ENCODE results near the gene CEP72.

Gene CEP72

DNA sequence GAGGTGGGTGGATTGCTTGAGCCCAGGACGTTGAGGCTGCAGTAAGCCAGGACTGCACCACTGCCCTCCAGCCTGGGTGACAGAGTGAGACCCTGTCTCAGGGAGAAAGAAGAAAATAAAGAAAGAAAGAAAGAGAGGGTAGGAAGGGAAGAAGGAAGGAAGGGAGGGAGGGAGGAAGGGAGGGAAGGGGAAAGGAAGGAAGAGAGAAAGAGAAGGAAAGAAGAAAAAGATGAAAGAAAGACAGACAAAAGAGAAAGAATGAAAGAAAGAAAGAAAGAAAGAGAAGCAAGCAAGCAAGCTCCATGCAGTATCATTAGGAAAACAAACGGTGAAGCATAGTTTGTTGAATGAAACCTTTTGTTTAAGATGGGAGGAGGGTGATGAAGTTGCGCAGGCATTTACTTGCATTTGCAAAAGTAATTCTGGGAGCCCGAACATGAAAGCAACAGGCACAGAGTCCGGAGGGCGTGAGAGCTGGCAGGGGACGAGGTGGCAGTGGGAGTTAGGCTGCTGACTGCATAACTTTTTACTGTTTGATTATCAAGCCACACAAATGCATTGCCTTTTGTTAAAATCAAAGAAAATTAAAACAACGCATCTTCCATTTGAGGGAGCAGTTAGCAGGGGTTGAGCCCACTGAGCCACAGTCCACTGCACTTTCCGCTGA lies 26.0 kb upstream of the CEP72 start:
- no peak overlapping the region for H3K27ac ChIP-seq
- TF ChIP-seq, protein P1, sequence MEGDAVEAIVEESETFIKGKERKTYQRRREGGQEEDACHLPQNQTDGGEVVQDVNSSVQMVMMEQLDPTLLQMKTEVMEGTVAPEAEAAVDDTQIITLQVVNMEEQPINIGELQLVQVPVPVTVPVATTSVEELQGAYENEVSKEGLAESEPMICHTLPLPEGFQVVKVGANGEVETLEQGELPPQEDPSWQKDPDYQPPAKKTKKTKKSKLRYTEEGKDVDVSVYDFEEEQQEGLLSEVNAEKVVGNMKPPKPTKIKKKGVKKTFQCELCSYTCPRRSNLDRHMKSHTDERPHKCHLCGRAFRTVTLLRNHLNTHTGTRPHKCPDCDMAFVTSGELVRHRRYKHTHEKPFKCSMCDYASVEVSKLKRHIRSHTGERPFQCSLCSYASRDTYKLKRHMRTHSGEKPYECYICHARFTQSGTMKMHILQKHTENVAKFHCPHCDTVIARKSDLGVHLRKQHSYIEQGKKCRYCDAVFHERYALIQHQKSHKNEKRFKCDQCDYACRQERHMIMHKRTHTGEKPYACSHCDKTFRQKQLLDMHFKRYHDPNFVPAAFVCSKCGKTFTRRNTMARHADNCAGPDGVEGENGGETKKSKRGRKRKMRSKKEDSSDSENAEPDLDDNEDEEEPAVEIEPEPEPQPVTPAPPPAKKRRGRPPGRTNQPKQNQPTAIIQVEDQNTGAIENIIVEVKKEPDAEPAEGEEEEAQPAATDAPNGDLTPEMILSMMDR (IDR thresholded peaks at IDR 0.05): no peak
- no peak for TF ChIP-seq ZFX (IDR thresholded peaks at IDR 0.05; ENCODE audit: borderline replicate concordance)

DNA sequence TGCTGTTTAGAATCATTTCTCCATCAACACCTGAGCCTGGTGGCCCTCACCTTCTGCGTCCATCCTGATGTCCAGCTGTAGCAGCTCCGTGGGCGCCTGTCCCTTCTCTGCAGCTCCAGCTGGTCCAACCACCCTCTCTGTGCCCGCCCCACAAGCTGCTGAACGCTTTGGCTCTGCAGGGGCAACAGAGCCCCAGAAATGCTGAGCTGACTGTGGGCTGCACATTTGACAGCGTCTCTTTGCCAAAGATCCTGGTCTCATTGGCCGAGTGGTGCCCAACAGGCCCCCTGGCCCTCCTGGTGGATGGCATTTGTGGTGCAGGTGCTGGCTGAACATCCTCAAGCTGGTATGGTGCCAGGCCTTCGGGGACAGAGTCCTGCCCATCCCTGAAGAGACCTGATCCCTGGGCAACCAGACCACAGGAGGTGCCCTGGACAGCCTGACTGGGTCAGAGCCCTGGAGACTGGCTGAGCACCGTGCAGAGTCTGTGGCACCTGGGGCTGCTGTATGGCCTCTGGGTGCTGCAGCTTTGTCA lies 25.3 kb upstream of the CEP72 start:
- TF ChIP-seq, protein P1 (IDR thresholded peaks at IDR 0.05): 0 out of 2 replicates have a peak, but pooled peaks have one; percentile 11
- TF ChIP-seq ZFX (IDR thresholded peaks at IDR 0.05; ENCODE audit: borderline replicate concordance): no peak
- no peak overlapping the region for H3K27ac ChIP-seq

DNA sequence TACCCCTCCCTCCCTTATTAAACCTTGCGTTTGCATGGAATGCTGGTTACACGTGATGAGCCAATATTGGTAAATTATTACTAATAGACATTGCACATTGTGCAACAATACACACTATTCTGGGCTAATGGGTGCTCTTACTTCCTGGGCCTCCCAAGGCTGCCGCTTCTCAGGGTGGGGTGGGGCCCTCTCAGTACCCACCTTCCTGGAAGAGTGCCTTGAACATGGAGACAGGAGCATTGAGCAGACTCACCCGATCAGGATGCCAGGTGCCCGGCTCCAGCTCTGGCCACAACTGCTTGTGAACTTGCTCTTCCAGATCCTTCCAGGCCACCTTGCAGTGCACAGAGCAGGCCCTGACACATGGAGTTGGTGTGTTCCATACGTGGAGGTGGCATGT lies 24.7 kb upstream of the CEP72 start:
- no peak for TF ChIP-seq ZFX (IDR thresholded peaks at IDR 0.05; ENCODE audit: borderline replicate concordance)
- TF ChIP-seq, protein P1 (IDR thresholded peaks at IDR 0.05): no peak
- no peak overlapping the region for H3K27ac ChIP-seq

DNA sequence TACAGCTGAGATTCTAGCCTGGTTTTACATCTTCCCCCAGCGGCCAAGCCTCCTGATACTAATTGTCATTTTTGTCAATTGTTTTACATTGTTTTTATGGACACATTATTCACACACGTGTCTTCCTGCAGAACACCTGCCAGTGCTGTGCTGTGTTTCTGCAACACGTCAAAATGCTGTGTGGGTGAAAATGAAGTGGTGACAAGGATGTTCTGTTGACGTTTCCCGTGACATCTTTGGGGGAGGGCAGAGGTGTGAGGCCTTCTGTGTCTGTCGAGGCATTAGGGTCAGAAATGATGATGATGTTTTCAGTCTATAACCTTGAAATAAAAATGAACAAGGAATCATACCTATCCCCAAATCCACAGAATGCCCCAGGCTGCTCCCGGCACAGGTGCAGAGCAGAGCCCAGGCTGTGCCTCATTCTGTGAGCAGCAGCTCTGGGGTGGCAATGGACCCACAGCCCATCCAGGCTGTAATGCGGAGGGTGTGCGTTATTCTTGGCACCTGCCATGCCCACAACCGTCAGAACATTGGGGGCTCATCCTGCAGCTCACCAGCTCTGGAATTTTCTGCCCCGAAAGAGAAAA lies 23.6 kb upstream of the CEP72 start:
- no peak overlapping the region for H3K27ac ChIP-seq
- no peak for TF ChIP-seq ZFX (IDR thresholded peaks at IDR 0.05; ENCODE audit: borderline replicate concordance)
- TF ChIP-seq, protein P1 (IDR thresholded peaks at IDR 0.05): no peak

DNA sequence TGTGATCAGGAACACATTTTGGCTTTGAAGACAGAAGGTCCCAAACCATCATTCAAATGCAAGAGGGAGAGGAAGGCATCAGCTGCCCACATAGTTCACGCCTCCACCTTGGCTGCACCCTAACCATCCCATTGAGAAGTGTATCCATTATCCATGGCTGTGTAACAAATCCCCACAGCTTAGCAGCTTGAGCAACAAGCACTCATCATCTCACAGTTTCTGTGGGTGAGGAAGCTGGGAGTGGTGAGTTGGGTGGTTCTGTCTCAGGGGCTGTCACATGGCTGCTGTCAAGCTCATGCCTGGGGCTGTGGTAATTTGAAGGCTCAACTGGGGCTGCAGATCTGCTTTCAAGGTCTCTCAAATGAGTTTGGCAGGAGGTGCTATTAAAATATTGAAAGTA lies 23.0 kb upstream of the CEP72 start:
- H3K27ac ChIP-seq: no peak overlapping the region
- TF ChIP-seq, protein P1 (IDR thresholded peaks at IDR 0.05): no peak
- no peak for TF ChIP-seq ZFX (IDR thresholded peaks at IDR 0.05; ENCODE audit: borderline replicate concordance)

DNA sequence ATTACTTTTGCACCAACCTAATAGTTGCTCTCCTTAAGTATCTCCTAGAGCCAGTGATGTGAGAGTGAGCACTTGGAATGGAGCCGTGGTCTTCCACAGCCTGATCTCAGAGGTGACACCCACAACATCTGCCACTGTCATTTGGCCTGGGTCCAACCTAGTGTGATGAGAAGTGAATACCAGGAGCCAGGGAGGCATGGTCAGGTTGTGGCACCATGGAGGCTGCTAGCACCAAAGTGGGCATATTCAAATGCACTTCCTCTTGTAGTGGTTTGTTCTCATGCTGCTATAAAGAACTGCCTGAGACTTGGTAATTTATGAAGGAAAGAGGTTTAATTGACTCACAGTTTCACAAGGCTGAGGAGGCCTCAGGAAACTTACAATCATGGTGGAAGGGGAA lies 22.6 kb upstream of the CEP72 start:
- no peak for TF ChIP-seq ZFX (IDR thresholded peaks at IDR 0.05; ENCODE audit: borderline replicate concordance)
- TF ChIP-seq, protein P1 (IDR thresholded peaks at IDR 0.05): no peak
- no peak overlapping the region for H3K27ac ChIP-seq

DNA sequence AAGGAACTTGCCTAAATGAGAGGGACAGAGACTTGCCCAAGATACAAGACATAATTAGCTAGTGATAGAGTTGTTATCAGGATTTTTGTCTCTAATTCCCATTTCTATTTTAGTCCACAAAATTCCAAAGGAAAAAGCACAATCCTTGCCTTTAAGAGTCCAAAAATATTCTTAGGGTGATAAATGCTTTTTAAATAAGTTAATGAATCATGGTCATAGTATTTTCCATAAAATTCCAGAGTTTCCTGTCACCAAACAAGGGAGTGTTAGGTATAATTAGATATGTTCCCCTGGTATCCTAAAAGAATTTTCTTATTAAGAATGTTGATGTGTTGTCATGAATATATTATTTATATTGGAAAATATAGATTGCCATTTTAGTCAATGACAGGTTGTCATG lies 21.8 kb upstream of the CEP72 start:
- no peak for TF ChIP-seq ZFX (IDR thresholded peaks at IDR 0.05; ENCODE audit: borderline replicate concordance)
- no peak overlapping the region for H3K27ac ChIP-seq

Data from 22Rv1 (cell line).